NOMO-1 treated with dmso at 0.1 percent for 144 hours (cell line): Measurements from ENCODE around the gene THYN1.
"Not testable (repeated sequence)": the region's sequence is repeated elsewhere in the genome, so short reads cannot be mapped to it uniquely, and the experiment has no call there.

ENCODE experiments used
- DNase-seq: peaks from one replicate; lab custom pipeline; 2025; ENCODE audit not compliant: unreplicated experiment; lab: John Stamatoyannopoulos, UW

Gene THYN1

GRCh38 chr11:134253188-134253993 lies at the start of gene THYN1, which contains the start of gene ACAD8:
THYN1 (minus strand) TSS chr11:134253352; CDS start chr11:134252882, 470 bp downstream.
ACAD8 (plus strand) TSS chr11:134253568; CDS start chr11:134253601, 33 bp downstream.
- peak; percentile 93 for DNase-seq

- no peak for DNase-seq
Observed at GRCh38 chr11:134294664-134295063, 41.5 kb upstream of the THYN1 start.

DNA sequence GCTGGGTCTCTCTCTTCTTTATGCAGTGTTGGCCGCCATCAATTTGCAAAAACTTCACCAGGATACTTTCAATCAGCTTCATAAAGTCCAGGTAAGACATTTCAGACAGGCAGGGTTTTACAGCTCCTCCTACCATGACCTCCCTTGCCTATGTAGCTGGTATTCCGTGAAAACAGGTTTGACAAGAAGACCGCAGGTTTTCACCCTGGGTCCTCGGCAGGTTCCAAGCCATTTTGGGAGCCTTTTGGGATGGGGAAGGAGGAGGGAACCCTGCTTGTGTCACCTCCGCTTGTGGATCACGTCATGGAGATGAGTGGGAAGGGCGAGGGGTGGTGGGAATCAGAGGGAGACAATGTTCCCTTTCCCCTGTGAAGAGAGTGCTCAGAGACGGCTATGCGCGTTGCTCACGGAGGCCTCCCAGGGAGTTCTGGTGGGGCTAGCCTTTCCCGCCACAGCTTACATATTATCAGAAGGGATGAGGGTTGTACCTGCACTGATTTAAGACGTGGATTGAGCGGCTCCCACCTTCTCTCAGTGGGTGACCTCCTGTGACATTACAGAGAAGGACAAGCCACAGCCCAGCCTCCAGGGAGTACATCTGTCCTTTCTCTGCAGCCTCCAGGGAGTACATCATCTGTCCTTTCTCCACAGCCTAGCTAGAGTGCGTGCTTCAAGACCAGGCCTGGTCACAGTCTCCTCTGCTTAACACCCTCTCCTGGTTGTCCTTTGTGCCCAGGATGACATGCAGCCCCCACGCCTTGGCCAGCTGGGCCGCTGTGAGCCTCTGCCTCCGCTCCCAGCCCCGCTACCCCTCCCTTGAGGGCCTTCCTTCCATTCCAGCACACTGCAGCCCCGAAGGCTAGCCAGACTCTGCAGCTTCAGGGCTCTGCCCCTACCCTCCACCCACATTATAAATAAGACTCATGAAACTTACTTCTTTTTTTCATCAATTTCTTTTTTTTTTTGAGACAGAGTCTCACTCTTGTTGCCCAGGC lies 40.3 kb upstream of the THYN1 start:
- DNase-seq, result no peak

GRCh38 chr11:134292661-134293060 lies 39.5 kb upstream of the THYN1 start:
- no peak for DNase-seq

- DNase-seq, result no peak
Observed at GRCh38 chr11:134291196-134291595, 38.0 kb upstream of the THYN1 start.

DNA sequence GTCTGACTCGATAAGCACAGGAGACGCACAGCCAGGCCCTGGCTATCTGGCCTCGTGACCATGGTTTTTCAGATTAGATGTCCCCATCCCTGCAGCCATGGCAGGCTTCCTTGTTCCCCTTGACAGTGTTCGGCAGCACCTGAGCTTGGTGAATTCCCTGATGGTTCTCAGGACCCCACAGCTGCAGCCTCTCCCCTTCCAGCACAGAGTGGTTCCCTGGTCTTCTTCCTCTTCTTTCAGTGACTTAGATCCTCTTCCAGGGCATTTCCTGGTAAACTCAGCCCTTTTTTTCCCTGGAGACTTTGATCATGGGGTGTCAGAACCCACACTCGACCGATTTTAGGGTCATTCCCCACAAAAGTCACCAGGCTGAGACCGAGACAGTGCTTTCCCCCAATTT lies 37.5 kb upstream of the THYN1 start:
- no peak for DNase-seq

DNA sequence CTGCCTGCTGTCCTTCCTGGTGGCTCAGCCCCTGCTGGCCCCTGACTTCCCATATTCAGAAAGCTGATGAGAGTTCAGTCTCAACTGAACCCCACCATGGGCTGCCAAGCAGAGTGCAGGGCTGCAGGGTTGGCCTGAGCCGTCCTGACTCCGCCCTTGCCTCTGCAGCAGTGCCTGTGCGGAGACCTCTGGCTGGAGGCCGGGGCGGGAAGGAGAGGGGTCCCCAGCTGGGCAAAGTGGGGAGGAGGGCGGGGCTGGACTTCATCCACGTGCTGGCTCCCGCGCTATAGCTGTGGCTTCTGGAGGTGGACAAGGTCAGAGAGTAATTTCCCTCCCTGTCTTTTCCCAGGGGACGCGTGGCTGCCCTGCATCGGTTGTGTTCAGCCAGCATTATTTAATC lies 36.6 kb upstream of the THYN1 start:
- no peak for DNase-seq

DNA sequence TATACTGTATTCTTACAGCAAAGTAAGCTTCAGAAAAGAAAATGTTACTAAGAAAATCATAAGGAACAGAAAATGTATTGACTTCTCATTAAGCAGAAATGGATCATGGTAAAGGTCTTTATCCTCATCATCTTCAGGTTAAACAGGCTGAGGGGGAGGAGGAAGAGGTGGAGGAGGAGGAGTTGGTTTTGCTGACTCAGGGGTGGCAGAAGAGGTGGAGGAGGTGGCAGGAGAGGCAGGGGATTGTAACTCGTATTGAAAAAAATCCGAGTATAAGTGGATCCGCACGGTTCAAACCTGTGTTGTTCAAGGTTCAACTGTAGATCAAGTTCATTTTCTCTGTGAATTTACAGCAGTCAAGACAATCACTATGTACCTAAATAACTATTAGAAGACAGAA lies 36.0 kb upstream of the THYN1 start:
- no peak for DNase-seq

DNA sequence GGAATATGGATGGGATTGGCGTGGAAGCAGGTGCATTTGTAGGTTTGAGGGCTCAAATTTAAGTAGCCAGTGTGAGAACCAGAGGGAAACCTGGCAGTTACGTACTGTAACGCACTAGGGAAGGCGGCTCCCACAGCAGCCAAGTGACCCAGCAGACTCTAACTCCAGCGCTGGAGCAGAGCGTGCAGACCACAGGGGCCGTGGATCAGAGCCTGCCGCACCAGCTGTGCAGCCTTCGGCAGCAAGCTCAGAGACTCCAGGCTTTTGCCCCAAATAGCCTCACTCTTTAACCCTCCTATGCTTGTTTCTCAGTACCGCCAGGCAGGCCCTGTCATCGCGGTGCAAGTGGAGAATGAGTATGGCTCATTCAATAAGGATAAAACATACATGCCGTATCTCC lies 35.3 kb upstream of the THYN1 start:
- no peak for DNase-seq

DNA sequence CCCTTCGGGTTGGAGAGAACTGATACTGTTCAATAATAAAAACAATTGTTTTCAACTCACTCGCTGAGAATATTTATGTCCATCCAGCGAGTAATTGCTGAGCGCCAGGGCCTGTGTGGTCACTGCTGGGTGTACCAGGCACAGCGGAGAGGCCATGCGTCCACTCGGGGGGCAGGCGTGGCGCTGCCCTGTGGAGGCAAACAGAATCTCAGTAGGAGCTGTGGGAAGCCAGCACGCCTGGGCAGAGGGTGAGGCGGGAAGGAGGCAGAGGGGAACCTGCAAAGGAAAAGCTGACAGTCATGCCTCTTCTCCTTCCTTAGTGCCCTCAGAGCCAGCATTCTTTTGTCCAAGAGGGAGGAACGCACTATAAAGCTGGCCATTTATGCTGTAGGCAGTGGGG lies 34.4 kb upstream of the THYN1 start:
- no peak for DNase-seq

- not testable (repeated sequence) for DNase-seq
Observed at GRCh38 chr11:134284349-134284748, 31.2 kb upstream of the THYN1 start.

GRCh38 chr11:134283461-134284230 lies 30.5 kb upstream of the THYN1 start:
- no peak for DNase-seq

DNA sequence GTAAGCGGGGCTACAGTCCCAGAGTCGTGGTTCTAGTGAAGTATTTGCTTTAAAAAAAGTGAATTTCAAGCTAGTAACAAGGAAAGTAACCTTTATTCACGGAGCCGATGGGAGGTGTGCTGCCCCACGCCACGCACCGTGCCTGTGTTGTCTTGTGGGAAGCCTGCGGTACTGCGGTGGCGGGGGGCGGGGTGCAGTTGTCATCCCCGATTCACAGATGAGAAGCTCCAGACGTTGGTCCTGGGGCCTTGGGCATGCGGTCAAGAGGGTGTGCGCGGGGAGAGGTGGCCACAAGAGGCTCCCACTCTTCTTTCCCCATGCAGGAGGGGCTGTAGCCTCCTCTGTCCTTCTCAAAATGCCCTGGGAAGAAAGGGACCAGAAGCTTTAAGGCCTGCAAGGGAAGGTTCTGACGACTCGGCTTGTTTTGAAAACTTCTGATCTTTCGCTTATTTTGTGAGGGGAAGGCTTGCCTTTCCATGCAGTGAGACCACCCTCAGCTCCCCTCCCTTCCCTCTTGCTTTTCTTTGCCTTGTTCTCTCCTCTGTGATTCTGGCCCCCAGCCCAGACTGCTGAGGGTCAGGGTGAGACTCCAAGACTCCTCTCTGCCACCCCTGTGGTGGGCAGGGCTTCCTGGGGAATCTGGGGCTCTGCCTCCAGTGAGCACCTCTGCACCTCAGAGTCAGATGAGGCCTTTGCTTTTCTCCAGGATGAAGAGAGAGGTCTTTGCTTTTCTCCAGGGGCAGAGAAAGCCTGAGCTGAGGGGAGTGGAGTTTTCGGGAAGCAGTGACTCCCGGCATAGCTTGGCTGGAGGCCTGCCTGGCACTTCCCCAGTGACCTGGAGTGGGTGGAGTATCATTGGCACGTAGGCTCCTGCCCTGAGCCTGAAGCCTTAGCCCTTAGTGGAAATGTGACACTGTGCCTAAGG lies 29.2 kb upstream of the THYN1 start:
- DNase-seq, result no peak

GRCh38 chr11:134281635-134282034 lies 28.5 kb upstream of the THYN1 start:
- DNase-seq, result not testable (repeated sequence)

GRCh38 chr11:134278356-134278755 lies 25.2 kb upstream of the THYN1 start:
- no peak for DNase-seq

- no peak for DNase-seq
Observed at GRCh38 chr11:134277183-134278001, 24.2 kb upstream of the THYN1 start.

DNA sequence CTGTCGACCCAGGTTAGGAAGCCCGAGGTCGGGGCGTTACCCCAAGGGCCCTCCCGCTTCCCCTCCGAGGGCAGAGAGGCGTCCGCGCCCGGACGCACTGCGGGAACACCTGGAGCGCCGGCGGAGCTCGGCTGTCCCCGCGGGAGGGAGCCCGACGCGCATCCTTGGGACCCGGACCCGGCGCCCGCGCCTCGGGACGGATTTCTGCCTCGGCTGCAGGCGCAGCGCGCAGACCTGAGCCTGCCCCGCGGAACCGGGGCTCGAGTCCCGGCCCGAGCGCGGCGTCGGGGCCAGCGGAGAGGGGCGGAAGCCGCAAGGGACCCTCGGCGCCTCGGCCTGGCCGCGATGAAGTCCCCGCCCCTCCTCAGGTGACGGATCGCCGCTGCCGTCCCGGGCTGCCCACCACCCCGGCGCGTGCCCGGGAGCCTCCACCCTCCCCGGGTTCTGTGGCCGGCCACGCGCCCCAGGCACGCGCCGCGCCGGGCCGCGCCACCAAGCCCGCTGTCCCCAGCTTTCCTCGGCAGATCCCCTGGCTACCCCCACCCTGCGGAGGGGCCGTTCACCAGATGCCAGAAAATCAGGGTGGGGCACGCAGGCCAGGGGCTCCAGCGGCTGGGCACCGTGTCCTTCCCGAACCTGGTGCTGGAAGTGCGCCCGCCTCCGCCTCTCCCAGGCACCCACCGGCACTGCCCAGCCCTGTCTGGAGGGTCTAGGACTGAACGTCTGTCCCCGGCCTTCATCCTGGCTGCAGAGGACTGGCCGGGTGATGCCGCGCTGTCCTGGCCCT lies 23.4 kb upstream of the THYN1 start:
- DNase-seq, result no peak
